GM12872 (cell line): Measurements from ENCODE around the gene SPTBN5.

ENCODE experiments used
- TF ChIP-seq, protein P1 (sequence below): IDR thresholded peaks from 3 replicates; pipeline ENCODE4 v1.5.1; 2011; ENCODE audit warnings: low read depth, mild to moderate bottlenecking, low read length, moderate library complexity; ENCODE audit not compliant: insufficient read depth

SPTBN5 gene

DNA sequence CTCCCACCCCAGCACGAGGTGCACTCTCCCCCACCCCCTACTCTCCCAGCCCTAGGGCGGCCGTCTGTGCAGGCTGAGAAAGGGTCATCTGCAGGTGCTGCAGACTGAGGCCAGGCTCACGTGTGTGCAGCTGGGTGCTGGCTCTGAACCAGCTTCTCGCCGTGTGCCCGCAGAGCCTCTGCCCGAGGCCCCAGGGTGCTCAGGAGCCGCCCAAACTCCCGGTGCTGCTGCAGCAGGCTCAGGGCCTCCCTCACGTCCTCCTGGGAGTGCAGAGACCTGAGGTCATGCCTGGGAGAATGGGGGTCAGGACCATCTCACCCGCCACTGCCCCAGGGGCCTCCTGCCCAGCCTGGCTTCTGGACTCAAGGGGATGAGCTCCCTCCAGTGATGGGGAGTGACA is 17.2 kb downstream of the SPTBN5 start:
- TF ChIP-seq, protein P1, sequence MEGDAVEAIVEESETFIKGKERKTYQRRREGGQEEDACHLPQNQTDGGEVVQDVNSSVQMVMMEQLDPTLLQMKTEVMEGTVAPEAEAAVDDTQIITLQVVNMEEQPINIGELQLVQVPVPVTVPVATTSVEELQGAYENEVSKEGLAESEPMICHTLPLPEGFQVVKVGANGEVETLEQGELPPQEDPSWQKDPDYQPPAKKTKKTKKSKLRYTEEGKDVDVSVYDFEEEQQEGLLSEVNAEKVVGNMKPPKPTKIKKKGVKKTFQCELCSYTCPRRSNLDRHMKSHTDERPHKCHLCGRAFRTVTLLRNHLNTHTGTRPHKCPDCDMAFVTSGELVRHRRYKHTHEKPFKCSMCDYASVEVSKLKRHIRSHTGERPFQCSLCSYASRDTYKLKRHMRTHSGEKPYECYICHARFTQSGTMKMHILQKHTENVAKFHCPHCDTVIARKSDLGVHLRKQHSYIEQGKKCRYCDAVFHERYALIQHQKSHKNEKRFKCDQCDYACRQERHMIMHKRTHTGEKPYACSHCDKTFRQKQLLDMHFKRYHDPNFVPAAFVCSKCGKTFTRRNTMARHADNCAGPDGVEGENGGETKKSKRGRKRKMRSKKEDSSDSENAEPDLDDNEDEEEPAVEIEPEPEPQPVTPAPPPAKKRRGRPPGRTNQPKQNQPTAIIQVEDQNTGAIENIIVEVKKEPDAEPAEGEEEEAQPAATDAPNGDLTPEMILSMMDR, result no peak

DNA sequence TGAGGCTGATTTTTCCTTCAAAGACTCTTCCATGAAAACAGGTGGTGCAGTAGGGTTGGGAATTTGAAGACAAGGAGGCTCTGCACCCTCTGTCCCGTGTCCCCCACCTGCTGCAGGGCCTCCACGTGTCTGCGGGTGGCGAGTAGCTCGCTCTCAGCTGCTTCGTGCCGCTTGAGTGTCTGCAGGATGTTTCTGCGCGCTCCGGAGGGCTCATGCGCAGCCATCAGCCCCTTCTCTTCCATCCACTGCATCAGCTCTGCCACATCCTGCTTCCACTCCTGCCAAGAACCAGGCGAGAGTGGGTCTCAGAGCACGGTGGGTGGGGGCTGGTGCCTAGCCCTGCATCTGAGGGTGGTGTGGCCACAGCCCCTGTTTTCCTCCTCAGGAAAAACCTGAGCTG is 17.8 kb downstream of the SPTBN5 start:
- TF ChIP-seq, protein P1, result no peak

DNA sequence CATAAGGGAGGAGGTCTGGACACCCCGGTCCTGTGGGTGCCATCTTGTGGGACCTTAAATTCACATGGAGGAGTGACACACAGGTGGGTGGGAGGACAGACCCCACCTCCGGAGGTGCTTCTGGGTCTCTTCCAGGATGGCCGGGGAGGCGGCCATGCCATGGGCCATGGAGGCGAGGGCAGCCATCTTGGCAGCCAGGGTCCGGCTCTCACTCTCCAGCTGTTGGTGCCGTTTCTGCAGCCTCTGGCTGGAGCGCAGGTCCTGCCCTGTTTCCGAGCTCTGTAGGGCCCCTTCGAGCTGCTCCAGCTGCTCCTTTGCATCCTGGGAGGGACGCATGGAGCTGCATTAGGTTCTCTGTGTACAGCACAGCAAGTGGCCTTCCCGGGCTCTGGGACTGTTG is 19.1 kb downstream of the SPTBN5 start:
- TF ChIP-seq, protein P1, result no peak

DNA sequence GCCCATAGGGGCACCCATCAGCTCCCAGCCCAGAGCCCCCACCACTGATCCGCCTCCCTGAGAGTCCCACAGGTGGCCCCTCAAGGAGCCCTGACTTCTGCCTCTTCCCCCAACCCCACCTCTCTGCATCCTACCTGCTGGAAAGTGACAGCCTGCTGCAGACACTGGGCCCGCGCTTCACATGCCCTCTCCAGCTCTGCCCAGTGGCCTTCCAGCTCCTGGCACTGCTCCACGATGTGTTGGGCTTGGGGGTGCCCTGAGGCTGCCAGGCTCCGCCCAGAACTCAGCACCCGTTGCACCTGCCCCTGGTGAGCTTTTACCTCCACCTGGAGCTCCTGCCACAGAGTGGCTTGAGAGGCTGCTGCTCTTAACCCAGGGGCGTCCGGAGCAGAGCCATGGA is 20.1 kb downstream of the SPTBN5 start:
- TF ChIP-seq, protein P1, result no peak

DNA sequence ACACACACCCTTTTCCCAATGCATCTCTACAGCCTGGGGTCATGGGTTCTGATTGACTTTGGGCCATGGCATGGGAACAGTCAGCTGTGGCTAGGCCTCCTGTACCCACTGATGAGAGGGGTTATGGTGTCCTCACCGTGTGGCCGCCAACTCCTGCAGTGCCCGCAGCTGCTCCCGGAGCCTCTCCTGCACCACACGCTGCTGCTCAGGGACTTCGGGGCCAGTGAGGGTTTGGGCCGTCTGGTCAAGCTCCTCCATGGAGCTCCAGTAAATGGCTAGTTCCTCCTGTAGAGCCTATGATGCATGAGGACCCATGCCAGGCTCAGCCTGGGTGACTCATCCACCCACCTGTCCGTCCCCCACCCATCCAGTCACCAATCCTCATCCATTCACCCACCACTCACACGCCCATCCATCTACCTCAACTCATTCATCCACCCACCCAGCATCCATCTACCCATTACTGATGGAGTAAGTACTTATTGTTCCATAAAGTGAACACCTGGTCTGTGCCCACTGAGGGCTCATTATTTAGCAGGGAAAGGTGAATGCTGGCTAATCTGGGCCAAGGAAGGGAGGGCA is 21.6 kb downstream of the SPTBN5 start:
- TF ChIP-seq, protein P1, result no peak

DNA sequence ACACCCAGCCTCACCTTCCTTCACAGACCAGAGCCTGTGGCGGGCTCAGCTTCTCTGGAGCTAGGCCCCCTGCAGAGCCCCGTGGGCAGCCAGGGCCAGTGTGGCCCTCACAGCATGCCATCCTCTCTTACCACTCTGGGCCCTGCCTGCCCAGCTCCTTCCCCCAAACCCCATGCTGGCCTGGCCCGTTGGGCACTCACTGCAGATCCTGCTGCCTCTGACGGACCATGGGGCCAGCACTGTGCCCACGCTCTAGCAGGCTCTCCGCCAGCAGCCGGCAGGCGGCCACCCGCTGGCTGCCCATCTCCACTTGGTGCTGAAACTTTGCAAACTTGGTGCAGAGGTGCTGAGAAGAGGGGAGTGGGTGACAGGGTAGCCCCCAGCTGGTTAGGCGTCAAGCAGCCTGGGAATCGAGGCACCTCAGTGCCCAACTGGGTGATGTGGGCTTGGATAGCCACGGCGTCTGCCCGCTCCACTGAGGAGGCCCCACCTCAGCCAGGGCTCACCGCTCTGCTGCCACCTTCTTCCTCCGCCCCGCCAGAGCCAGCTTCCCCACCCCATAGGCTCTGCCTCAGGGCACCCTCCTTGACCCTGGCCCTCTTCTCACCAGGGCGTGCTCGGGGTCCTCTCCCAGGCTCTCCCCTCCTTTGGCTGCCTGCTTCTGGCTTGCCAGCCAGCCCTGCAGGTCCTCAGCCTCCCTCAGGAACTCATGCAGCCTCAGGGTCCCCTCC is 22.5 kb downstream of the SPTBN5 start:
- TF ChIP-seq, protein P1, result no peak

DNA sequence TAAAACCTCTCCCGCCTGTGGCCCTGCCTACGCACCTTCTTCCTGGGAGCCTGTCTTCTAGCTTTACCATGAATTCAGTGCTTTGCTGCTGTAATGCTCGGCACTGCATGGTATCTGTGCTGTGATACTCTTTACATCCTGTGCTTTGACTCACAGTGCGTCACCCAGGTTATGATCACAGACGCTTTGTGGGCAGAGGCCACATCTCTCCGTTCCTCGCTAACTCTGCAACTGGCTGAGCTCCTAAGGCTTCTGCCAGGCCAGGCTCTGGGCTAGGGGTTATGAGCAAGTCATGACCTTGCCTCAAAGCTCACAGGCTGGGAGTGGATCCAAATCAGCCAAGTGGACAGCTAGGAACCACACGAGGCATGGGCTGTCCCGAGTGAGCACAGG is 23.2 kb downstream of the SPTBN5 start:
- TF ChIP-seq, protein P1, result no peak
